ENCODE data around the gene MIB1.

MIB1 gene

DNA sequence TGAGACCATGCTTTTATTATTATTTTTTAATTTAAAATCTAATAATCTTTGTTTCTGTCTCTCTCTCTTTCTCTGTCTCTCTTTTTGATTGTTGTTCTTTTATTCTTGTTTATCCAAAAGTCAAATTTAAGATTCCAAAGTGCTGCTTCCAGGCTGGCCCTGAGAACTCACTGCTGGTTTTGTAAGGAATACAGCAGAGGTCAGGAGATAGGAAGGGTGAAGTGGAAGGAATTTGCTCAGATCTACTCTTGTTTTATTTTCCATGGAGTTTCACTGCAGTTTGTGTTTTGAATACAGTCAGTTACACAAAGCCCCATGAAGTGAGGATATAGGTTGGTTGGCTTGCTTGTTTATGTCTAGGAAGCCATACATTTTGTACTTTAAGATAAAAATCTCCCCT lies 168.1 kb downstream of the MIB1 start:
- 0 out of 2 replicates have a peak, but pooled peaks cover 4% of the 10 kb centered on the region for H3K27me3 ChIP-seq (ENCODE audit: low read length)
- TF ChIP-seq, protein P1, sequence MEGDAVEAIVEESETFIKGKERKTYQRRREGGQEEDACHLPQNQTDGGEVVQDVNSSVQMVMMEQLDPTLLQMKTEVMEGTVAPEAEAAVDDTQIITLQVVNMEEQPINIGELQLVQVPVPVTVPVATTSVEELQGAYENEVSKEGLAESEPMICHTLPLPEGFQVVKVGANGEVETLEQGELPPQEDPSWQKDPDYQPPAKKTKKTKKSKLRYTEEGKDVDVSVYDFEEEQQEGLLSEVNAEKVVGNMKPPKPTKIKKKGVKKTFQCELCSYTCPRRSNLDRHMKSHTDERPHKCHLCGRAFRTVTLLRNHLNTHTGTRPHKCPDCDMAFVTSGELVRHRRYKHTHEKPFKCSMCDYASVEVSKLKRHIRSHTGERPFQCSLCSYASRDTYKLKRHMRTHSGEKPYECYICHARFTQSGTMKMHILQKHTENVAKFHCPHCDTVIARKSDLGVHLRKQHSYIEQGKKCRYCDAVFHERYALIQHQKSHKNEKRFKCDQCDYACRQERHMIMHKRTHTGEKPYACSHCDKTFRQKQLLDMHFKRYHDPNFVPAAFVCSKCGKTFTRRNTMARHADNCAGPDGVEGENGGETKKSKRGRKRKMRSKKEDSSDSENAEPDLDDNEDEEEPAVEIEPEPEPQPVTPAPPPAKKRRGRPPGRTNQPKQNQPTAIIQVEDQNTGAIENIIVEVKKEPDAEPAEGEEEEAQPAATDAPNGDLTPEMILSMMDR (IDR thresholded peaks at IDR 0.05; ENCODE audit: insufficient read depth, low read length, poor library complexity, severe bottlenecking): no peak
- TF ChIP-seq EZH2phosphoT487 (conservative IDR thresholded peaks at IDR 0.05; ENCODE audit: low read length): no peak
- H4K20me1 ChIP-seq (ENCODE audit: low read depth, low read length): no peaks in the 10 kb centered on the region
- no peaks in the 10 kb centered on the region for H3K9me3 ChIP-seq (ENCODE audit: insufficient read depth, low read length)
- no peaks in the 10 kb centered on the region for H3K36me3 ChIP-seq (ENCODE audit: low read length)
- H3F3A ChIP-seq (ENCODE audit: insufficient read depth): no peaks in the 10 kb centered on the region
- H3K4me2 ChIP-seq (ENCODE audit: low read depth, low read length, poor library complexity, severe bottlenecking): no peak overlapping the region
- no peaks in the 10 kb centered on the region for H3K79me2 ChIP-seq (ENCODE audit: insufficient read depth, low read length)
- no peak overlapping the region for H3K27ac ChIP-seq (ENCODE audit: low read depth, low read length)
- no peak overlapping the region for H3K9ac ChIP-seq (ENCODE audit: low read length)
- no peak overlapping the region for H3K4me3 ChIP-seq (ENCODE audit: insufficient read depth, low read length, poor library complexity, severe bottlenecking)
- H2AFZ ChIP-seq (ENCODE audit: low read depth, low read length, severe bottlenecking): no peak overlapping the region
- no peaks in the 10 kb centered on the region for H3K9me2 ChIP-seq (replicated peaks; ENCODE audit: insufficient read depth, low read length)

DNA sequence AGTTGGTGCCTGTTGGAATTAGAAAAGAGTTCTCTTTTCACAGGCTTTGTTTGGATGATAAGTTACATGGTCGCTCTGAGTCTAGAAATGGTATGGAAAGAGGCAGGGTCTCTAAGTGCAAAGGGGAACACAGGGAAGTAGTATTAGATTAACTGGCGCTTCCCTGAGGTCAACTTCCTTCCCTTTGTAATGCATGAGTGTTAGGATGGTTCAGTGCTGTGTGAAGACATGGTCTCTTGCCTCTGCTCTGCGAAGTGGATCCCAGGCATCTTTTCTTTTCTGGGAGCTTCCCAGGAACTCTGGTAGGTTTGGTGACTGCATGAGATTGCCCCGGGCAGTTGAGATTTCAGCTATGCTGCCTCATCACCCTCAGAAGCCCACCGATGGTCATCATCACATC lies 170.3 kb downstream of the MIB1 start:
- no peak overlapping the region for H3K4me3 ChIP-seq (ENCODE audit: insufficient read depth, low read length, poor library complexity, severe bottlenecking)
- H3K9me3 ChIP-seq (ENCODE audit: insufficient read depth, low read length): no peaks in the 10 kb centered on the region
- H3F3A ChIP-seq (ENCODE audit: insufficient read depth): no peaks in the 10 kb centered on the region
- no peaks in the 10 kb centered on the region for H3K79me2 ChIP-seq (ENCODE audit: insufficient read depth, low read length)
- H3K4me2 ChIP-seq (ENCODE audit: low read depth, low read length, poor library complexity, severe bottlenecking): no peak overlapping the region
- no peak overlapping the region for H2AFZ ChIP-seq (ENCODE audit: low read depth, low read length, severe bottlenecking)
- no peaks in the 10 kb centered on the region for H3K36me3 ChIP-seq (ENCODE audit: low read length)
- H4K20me1 ChIP-seq (ENCODE audit: low read depth, low read length): no peaks in the 10 kb centered on the region
- no peak overlapping the region for H3K9ac ChIP-seq (ENCODE audit: low read length)
- TF ChIP-seq EZH2phosphoT487 (conservative IDR thresholded peaks at IDR 0.05; ENCODE audit: low read length): no peak
- TF ChIP-seq, protein P1 (IDR thresholded peaks at IDR 0.05; ENCODE audit: insufficient read depth, low read length, poor library complexity, severe bottlenecking): no peak
- no peaks in the 10 kb centered on the region for H3K9me2 ChIP-seq (replicated peaks; ENCODE audit: insufficient read depth, low read length)
- H3K27me3 ChIP-seq (ENCODE audit: low read length): no peaks in the 10 kb centered on the region
- no peak overlapping the region for H3K27ac ChIP-seq (ENCODE audit: low read depth, low read length)

DNA sequence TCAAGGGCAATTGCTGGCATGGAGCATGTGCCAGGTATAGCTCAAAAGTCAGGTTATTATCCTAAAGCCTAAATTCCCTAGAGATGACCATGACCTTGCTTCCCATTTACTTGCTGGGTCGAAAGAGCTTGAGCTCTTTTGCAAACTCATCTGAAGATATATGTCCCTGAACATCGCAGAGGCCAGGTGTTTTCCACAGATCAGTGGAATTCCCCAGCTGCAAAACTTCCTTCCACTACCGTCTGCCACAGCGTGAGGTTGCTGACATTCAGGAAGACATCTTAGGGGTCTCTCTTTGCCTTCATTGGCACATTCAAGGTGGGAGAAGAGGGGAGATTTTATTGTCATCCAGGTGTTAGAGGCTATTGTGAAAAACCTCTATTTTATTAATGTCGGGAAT lies 171.0 kb downstream of the MIB1 start:
- H3K27me3 ChIP-seq (ENCODE audit: low read length): no peaks in the 10 kb centered on the region
- no peak overlapping the region for H2AFZ ChIP-seq (ENCODE audit: low read depth, low read length, severe bottlenecking)
- no peaks in the 10 kb centered on the region for H3K9me3 ChIP-seq (ENCODE audit: insufficient read depth, low read length)
- H4K20me1 ChIP-seq (ENCODE audit: low read depth, low read length): no peaks in the 10 kb centered on the region
- no peak for TF ChIP-seq EZH2phosphoT487 (conservative IDR thresholded peaks at IDR 0.05; ENCODE audit: low read length)
- TF ChIP-seq, protein P1 (IDR thresholded peaks at IDR 0.05; ENCODE audit: insufficient read depth, low read length, poor library complexity, severe bottlenecking): no peak
- H3K4me2 ChIP-seq (ENCODE audit: low read depth, low read length, poor library complexity, severe bottlenecking): no peak overlapping the region
- no peaks in the 10 kb centered on the region for H3K9me2 ChIP-seq (replicated peaks; ENCODE audit: insufficient read depth, low read length)
- H3K36me3 ChIP-seq (ENCODE audit: low read length): no peaks in the 10 kb centered on the region
- no peaks in the 10 kb centered on the region for H3F3A ChIP-seq (ENCODE audit: insufficient read depth)
- H3K9ac ChIP-seq (ENCODE audit: low read length): no peak overlapping the region
- no peak overlapping the region for H3K4me3 ChIP-seq (ENCODE audit: insufficient read depth, low read length, poor library complexity, severe bottlenecking)
- H3K79me2 ChIP-seq (ENCODE audit: insufficient read depth, low read length): no peaks in the 10 kb centered on the region
- no peak overlapping the region for H3K27ac ChIP-seq (ENCODE audit: low read depth, low read length)

Data from SU-DHL-6 (cell line).